H1 (cell line): Measurements from ENCODE around the gene PRKAA2. TPM values are rescaled to one million over a fixed set of nuclear protein-coding genes. Genes with fewer than 3 reads are reported as not detected.

Experiments
- BACH1 ChIP-seq: IDR thresholded peaks from 2 replicates; pipeline ENCODE4 v1.6.1; 2012; ENCODE audit warnings: low read length, improper control_type of control experiment
- CHD1 ChIP-seq: IDR thresholded peaks from 2 replicates; pipeline ENCODE4 v1.6.1; 2012; ENCODE audit warnings: low read depth, low read length, improper control_type of control experiment
- JUN ChIP-seq: IDR thresholded peaks from 2 replicates; pipeline ENCODE4 v1.6.1; 2011; ENCODE audit warnings: low read depth, mild to moderate bottlenecking, improper control_type of control experiment, low read length
- MAX ChIP-seq: IDR thresholded peaks from 2 replicates; pipeline ENCODE4 v1.6.1; 2012; ENCODE audit warnings: inconsistent platforms
- SIX5 ChIP-seq: IDR thresholded peaks from 2 replicates; pipeline ENCODE4 v1.6.1; 2011; ENCODE audit warnings: mild to moderate bottlenecking, low read depth, low read length
- polyA plus RNA-seq, 7 experiments: library from polyadenylated mRNA; depleted of rRNA in 3 of 7; stranded (reverse) in 5 of 7; unstranded in 2 of 7; fragments of >200 nt in 5 of 7; fragments of 200-250 nt in 2 of 7; gene quantifications; 1 replicate in 5 of 7; 2 replicates in 1 of 7; 4 replicates in 1 of 7; pipeline versions ENCODE4 v1.2.1 to v1.2.3, GENCODE V29; 2011 to 2013; ENCODE audit warnings: missing spikeins in 2 of 7, mixed read lengths in 2 of 7
- total RNA-seq: library from RNA; stranded (reverse); fragmentation: NEBNext Ultra II Directional; extraction: Animal tissue kit (Norgen Biotek cat#: 25700); gene quantifications from 2 replicates; pipeline ENCODE4 v1.2.1, GENCODE V29; 2021

Gene PRKAA2
- total and polyA plus RNA-seq, 2 of the 8 experiments (the other 6 are each of a cell fraction or from before 2014, with no cell fraction given) = 2.6 to 6.4 TPM

- TF ChIP-seq MAX (no peak), SIX5 (no peak), CHD1 (no peak), BACH1 (no peak), JUN (no peak)
These were observed 65.5 kb downstream of the PRKAA2 start (continued) for GRCh38 chr1:56710646-56711045.
